IMR-90 (cell line): Measurements from ENCODE around the gene TBC1D22A. TPM values are rescaled to one million over a fixed set of nuclear protein-coding genes. Genes with fewer than 3 reads are reported as not detected.
"Not testable (repeated sequence)": the region's sequence is repeated elsewhere in the genome, so short reads cannot be mapped to it uniquely, and the experiment has no call there.

Source experiments
- ATAC-seq: fragments of 200-7000 bp; cut with Tn5 transposase; 2 replicates; pipeline ENCODE4 v1.9.1; 2020; ENCODE audit warnings: low read depth, mild to moderate bottlenecking, moderate library complexity
- BruUV-seq: library from RNA; stranded (reverse); fragments of 400-500 nt; replicated peaks from 2 replicates; lab custom pipeline; 2021; lab: Mats Ljungman, UMichigan
- CTCF ChIA-PET: fragments of 300-600 bp; formaldehyde crosslinking; extraction: SDS; loops from one replicate; lab custom pipeline; 2021; ENCODE audit warnings: antibody characterized with exemption; lab: Yijun Ruan, JAX
- POLR2A ChIA-PET: fragments of 300-600 bp; sonication (Branson Sonifier 250); formaldehyde crosslinking; loops from one replicate; lab custom pipeline; 2022; ENCODE audit warnings: antibody characterized with exemption; ENCODE audit not compliant: unreplicated experiment; lab: Charles Lee
- DNase-seq: peaks from one replicate; pipeline ENCODE4 v3.0.0; 2013
- H2AFZ ChIP-seq: replicated peaks from 2 replicates; pipeline ENCODE3; 2013; ENCODE audit warnings: low read length, mild to moderate bottlenecking; ENCODE audit not compliant: poor library complexity
- H2AK5ac ChIP-seq: 2 replicates; pipeline ENCODE4 v1.6.1; 2013; ENCODE audit warnings: low read depth, low read length, inconsistent platforms
- H2AK9ac ChIP-seq: replicated peaks from 2 replicates; pipeline ENCODE3; 2013; ENCODE audit warnings: mild to moderate bottlenecking, low read depth, low read length, moderate library complexity; ENCODE audit not compliant: poor library complexity
- H2BK120ac ChIP-seq: 2 replicates; pipeline ENCODE4 v1.6.1; 2013; ENCODE audit warnings: low read depth, low read length, inconsistent platforms
- H2BK15ac ChIP-seq: 3 replicates; pipeline ENCODE4 v1.6.1; 2013; ENCODE audit warnings: low read depth, low read length, inconsistent platforms
- H2BK20ac ChIP-seq: 2 replicates; pipeline ENCODE4 v1.6.1; 2013; ENCODE audit warnings: low read depth, mild to moderate bottlenecking, inconsistent platforms, low read length, moderate library complexity
- H2BK5ac ChIP-seq: 2 replicates; pipeline ENCODE4 v1.6.1; 2013; ENCODE audit warnings: mild to moderate bottlenecking, low read depth, low read length, inconsistent platforms; ENCODE audit not compliant: poor library complexity, severe bottlenecking
- H3K14ac ChIP-seq: replicated peaks from 2 replicates; pipeline ENCODE4 v1.6.1; 2013; ENCODE audit warnings: low read depth, low read length, inconsistent platforms
- H3K18ac ChIP-seq: 2 replicates; pipeline ENCODE4 v1.6.1; 2013; ENCODE audit warnings: low read depth, low read length, control low read depth
- H3K23ac ChIP-seq: 2 replicates; pipeline ENCODE4 v1.6.1; 2013; ENCODE audit warnings: low read depth, low read length, inconsistent platforms
- H3K27ac ChIP-seq: 2 replicates; pipeline ENCODE4 v1.5.1; 2013; ENCODE audit warnings: mild to moderate bottlenecking, control low read depth, low read length; ENCODE audit not compliant: insufficient read depth
- H3K27me3 ChIP-seq: 2 replicates; pipeline ENCODE4 v1.6.1; 2013; ENCODE audit warnings: low read length; ENCODE audit not compliant: control insufficient read depth, insufficient read depth
- H3K36me3 ChIP-seq: 2 replicates; pipeline ENCODE4 v1.6.1; 2013; ENCODE audit warnings: low read length, mixed read lengths; ENCODE audit not compliant: control insufficient read depth, insufficient read depth
- H3K4ac ChIP-seq: 2 replicates; pipeline ENCODE4 v1.6.1; 2013; ENCODE audit warnings: low read depth, low read length, inconsistent platforms
- H3K4me1 ChIP-seq: 2 replicates; pipeline ENCODE4 v1.6.1; 2013; ENCODE audit warnings: low read length, mixed read lengths; ENCODE audit not compliant: control insufficient read depth, insufficient read depth
- H3K4me2 ChIP-seq: 2 replicates; pipeline ENCODE4 v1.6.1; 2013; ENCODE audit warnings: low read depth, mild to moderate bottlenecking, control low read depth, low read length, moderate library complexity
- H3K4me3 ChIP-seq: 2 replicates; pipeline ENCODE4 v1.5.1; 2013; ENCODE audit warnings: low read depth, mild to moderate bottlenecking, control low read depth, low read length, moderate library complexity; ENCODE audit not compliant: insufficient read depth
- H3K56ac ChIP-seq: 2 replicates; pipeline ENCODE4 v1.6.1; 2013; ENCODE audit warnings: low read length, inconsistent platforms; ENCODE audit not compliant: insufficient read depth; ENCODE audit errors: extremely low read depth
- H3K79me1 ChIP-seq, 2 experiments: 2 replicates each; pipeline ENCODE4 v1.6.1; 2013; ENCODE audit warnings: low read length in 2 of 2, inconsistent platforms in 1 of 2, low read depth in 1 of 2
- H3K9ac ChIP-seq: 2 replicates; pipeline ENCODE4 v1.6.1; 2013; ENCODE audit warnings: low read depth, low read length, control low read depth
- H3K9me1 ChIP-seq: 2 replicates; pipeline ENCODE4 v1.6.1; 2013; ENCODE audit warnings: low read length, inconsistent platforms; ENCODE audit not compliant: insufficient read depth
- H3K9me3 ChIP-seq: 2 replicates; pipeline ENCODE4 v1.6.1; 2013; ENCODE audit warnings: low read length; ENCODE audit not compliant: control insufficient read depth, insufficient read depth
- H4K20me1 ChIP-seq: 2 replicates; pipeline ENCODE4 v1.6.1; 2013; ENCODE audit warnings: low read length, inconsistent platforms; ENCODE audit not compliant: insufficient read depth
- H4K5ac ChIP-seq: 2 replicates; pipeline ENCODE4 v1.6.1; 2013; ENCODE audit warnings: mild to moderate bottlenecking, low read depth, low read length, control low read depth
- H4K8ac ChIP-seq, 2 experiments: 2 replicates each; pipeline ENCODE4 v1.6.1; 2013; ENCODE audit warnings: low read depth in 2 of 2, low read length in 2 of 2, control low read depth in 1 of 2, inconsistent platforms in 1 of 2
- H4K91ac ChIP-seq: 2 replicates; pipeline ENCODE4 v1.6.1; 2013; ENCODE audit warnings: low read depth, low read length, inconsistent platforms; ENCODE audit not compliant: insufficient read depth
- WGBS, 2 experiments: methylation state at CpG; one replicate each; pipeline versions ENCODE4 v1.1.5 to v1.1.7; 2013; ENCODE audit warnings: missing lambda C conversion rate in 2 of 2; ENCODE audit not compliant: insufficient read length in 1 of 2; ENCODE audit errors: extremely low coverage in 2 of 2; 5-methylcytosine and 5-hydroxymethylcytosine counted together
- dilution Hi-C: fragments of 300-500 bp; cut with HindIII; formaldehyde crosslinking; loops from one replicate; pipeline ENCODE4 v1.14.3; 2018; ENCODE audit warnings: low sequenced_read_pairs; ENCODE audit not compliant: unreplicated experiment
- in situ Hi-C: fragments of 300-500 bp; cut with MboI; formaldehyde crosslinking; loops from 3 replicates; pipeline ENCODE4 v1.14.3; 2019; ENCODE audit warnings: low sequenced_read_pairs, inconsistent platforms, mixed read lengths
- intact Hi-C: fragments of 100-400 bp; cut with micrococcal nuclease; formaldehyde crosslinking; loops from 2 replicates; pipeline ENCODE4 v1.10.0; 2022
- polyA plus RNA-seq, 3 experiments: library from polyadenylated mRNA; depleted of rRNA; stranded (reverse); fragments of >200 nt; gene quantifications; 2 replicates each; pipeline ENCODE4 v1.2.3, GENCODE V29; 2012; ENCODE audit warnings: low replicate concordance in 1 of 3
- total RNA-seq: library from RNA; depleted of rRNA; stranded (reverse); fragments of >200 nt; gene quantifications from 2 replicates; pipeline ENCODE4 v1.2.3, GENCODE V29; 2012

TBC1D22A gene
- total and polyA plus RNA-seq, 2 of the 4 experiments (the other 2 are of a cell fraction) = 9.0 to 16.7 TPM

DNA sequence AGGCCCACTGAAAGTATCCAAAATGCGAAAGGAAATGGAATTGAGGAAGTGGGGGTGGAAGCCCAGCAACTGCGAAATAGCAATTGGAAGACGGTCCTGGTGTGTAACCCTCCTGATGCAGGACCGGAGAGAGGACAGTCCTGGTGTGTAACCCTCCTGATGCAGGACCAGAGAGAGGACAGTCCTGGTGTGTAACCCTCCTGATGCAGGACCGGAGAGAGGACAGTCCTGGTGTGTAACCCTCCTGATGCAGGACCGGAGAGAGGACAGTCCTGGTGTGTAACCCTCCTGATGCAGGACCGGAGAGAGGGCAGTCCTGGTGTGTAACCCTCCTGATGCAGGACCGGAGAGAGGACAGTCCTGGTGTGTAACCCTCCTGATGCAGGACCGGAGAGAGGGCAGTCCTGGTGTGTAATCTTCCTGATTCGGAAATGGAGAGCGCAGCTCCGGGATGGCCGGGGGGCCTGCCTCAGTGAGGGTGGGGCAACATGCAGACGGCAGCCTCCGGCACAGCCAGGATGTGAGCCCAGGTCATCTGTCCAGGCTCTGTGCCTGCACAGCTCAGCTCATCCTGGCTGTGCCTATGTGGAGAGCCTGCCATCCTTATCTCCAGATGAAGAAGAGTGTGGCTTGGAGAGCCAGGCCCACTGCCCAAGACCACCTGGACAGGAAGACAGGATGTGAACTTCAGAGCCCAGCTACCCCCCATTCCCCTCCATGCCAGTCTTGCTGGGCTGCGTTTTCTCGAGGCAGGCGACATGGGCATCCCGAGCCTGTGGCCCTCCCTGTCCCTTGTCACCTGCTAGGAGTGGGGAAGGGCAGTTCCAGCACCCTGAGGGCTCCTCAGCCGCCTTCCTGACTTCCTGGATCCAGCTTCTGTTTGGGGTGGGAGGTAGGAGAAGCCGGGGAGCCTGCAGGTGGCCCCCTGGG lies 408.3 kb downstream of the TBC1D22A start:
- H3K18ac ChIP-seq, H2AK5ac ChIP-seq, H3K27ac ChIP-seq, H3K23ac ChIP-seq, ATAC-seq, H2BK120ac ChIP-seq, H2AK9ac ChIP-seq, H3K4me1 ChIP-seq, H3K27me3 ChIP-seq, DNase-seq, H3K36me3 ChIP-seq, H3K4me2 ChIP-seq, H2BK5ac ChIP-seq, H3K9me1 ChIP-seq, H3K9ac ChIP-seq, H4K91ac ChIP-seq, H3K56ac ChIP-seq, H2AFZ ChIP-seq, H2BK20ac ChIP-seq, dilution Hi-C loops, H4K20me1 ChIP-seq, H3K9me3 ChIP-seq, H3K79me1 ChIP-seq, H3K4ac ChIP-seq, H4K8ac ChIP-seq, H3K4me3 ChIP-seq, intact Hi-C loops, H2BK15ac ChIP-seq, BruUV-seq, H4K5ac ChIP-seq, H3K14ac ChIP-seq, in situ Hi-C loops, POLR2A ChIA-PET: not testable (repeated sequence)
- CTCF ChIA-PET = interaction anchor here (1.0 kb wide), 1 partner anchor 9 kb away, joined by 3 read pairs; no protein-coding TSS in a partner anchor
- 84% methylated on average over 7 of the region's 21 CpGs; no CpG with 5 or more reads in 1 of the 2 experiments for WGBS, 2 experiments
